Panc1 (cell line): Measurements from ENCODE around the gene XIAP. TPM values are rescaled to one million over a fixed set of nuclear protein-coding genes. Genes with fewer than 3 reads are reported as not detected.
"Not testable (repeated sequence)": the region's sequence is repeated elsewhere in the genome, so short reads cannot be mapped to it uniquely, and the experiment has no call there.

Experiments
- ATAC-seq: fragments of 200-7000 bp; cut with Tn5 transposase; 2 replicates; pipeline ENCODE4 v1.9.1; 2020; ENCODE audit warnings: mild to moderate bottlenecking, moderate library complexity
- BruUV-seq: library from RNA; stranded (reverse); fragments of 400-500 nt; replicated peaks from 2 replicates; lab custom pipeline; 2021; lab: Mats Ljungman, UMichigan
- CTCF ChIA-PET: fragments of 300-600 bp; sonication (Branson Sonifier 250); formaldehyde crosslinking; loops from one replicate; lab custom pipeline; 2022; ENCODE audit warnings: antibody characterized with exemption; lab: Charles Lee
- POLR2A ChIA-PET: fragments of 300-600 bp; sonication (Branson Sonifier 250); formaldehyde crosslinking; loops from one replicate; lab custom pipeline; 2022; ENCODE audit warnings: antibody characterized with exemption; lab: Charles Lee
- DNase-seq: peaks from one replicate; pipeline ENCODE4 v3.0.0-alpha.2; 2010; ENCODE audit warnings: low read depth, low spot score
- H3K27ac ChIP-seq: 2 replicates; pipeline ENCODE4 v1.5.1; 2011; ENCODE audit warnings: mild to moderate bottlenecking, low read length, inconsistent platforms
- H3K27me3 ChIP-seq: fragments of 200-500 bp; sonication (Bioruptor generic); 2 replicates; pipeline ENCODE4 v1.6.0; 2014; ENCODE audit warnings: low read length, inconsistent platforms; ENCODE audit not compliant: control insufficient read depth, insufficient read depth
- H3K36me3 ChIP-seq: fragments of 200-500 bp; sonication (Bioruptor generic); 2 replicates; pipeline ENCODE4 v1.5.1; 2014; ENCODE audit warnings: inconsistent platforms, mild to moderate bottlenecking, low read length, moderate library complexity; ENCODE audit not compliant: control insufficient read depth, insufficient read depth
- H3K4me1 ChIP-seq: 2 replicates; pipeline ENCODE4 v1.5.1; 2011; ENCODE audit warnings: inconsistent platforms, mild to moderate bottlenecking, low read length, moderate library complexity; ENCODE audit not compliant: control insufficient read depth, insufficient read depth
- H3K4me3 ChIP-seq, 2 experiments: 2 replicates each; pipeline ENCODE4 v1.5.1; 2011 to 2012; ENCODE audit warnings: low read depth in 2 of 2, low read length in 2 of 2, mild to moderate bottlenecking in 2 of 2, inconsistent platforms in 1 of 2, moderate library complexity in 1 of 2
- H3K9me3 ChIP-seq: fragments of 200-500 bp; sonication (Bioruptor generic); 2 replicates; pipeline ENCODE4 v1.5.1; 2014; ENCODE audit warnings: low read depth, mild to moderate bottlenecking, inconsistent platforms, low read length, moderate library complexity; ENCODE audit not compliant: control insufficient read depth, insufficient read depth
- CTCF ChIP-seq: fragments of 450-650 bp; IDR thresholded peaks from 2 replicates; pipeline ENCODE4 v1.5.1; 2017; ENCODE audit warnings: mild to moderate bottlenecking
- POLR2AphosphoS5 ChIP-seq: IDR thresholded peaks from 2 replicates; pipeline ENCODE4 v1.6.1; 2012; ENCODE audit warnings: mild to moderate bottlenecking, low read depth, low read length, moderate library complexity
- REST ChIP-seq, 2 experiments: IDR thresholded peaks; 2 replicates each; pipeline ENCODE4 v1.6.1; 2011 to 2012; ENCODE audit warnings: low read depth in 2 of 2, control low read depth in 1 of 2, low read length in 1 of 2, mild to moderate bottlenecking in 1 of 2, moderate library complexity in 1 of 2; ENCODE audit not compliant: insufficient read depth in 1 of 2
- SIN3A ChIP-seq: IDR thresholded peaks from 2 replicates; pipeline ENCODE4 v1.6.1; 2012; ENCODE audit warnings: low read depth, mild to moderate bottlenecking, low read length, moderate library complexity, borderline replicate concordance; ENCODE audit not compliant: insufficient read depth
- TCF7L2 ChIP-seq: IDR thresholded peaks from 2 replicates; pipeline ENCODE4 v1.6.1; 2011; ENCODE audit warnings: mild to moderate bottlenecking, low read depth, low read length, inconsistent platforms
- in situ Hi-C: cut with HindIII; loops from 2 replicates; pipeline ENCODE4 v1.10.0; 2016; ENCODE audit warnings: low sequenced_read_pairs, low pct_unique_long_range_greater_than_20kb
- intact Hi-C: fragments of 100-400 bp; cut with micrococcal nuclease; formaldehyde crosslinking; loops from one replicate; pipeline ENCODE4 v1.10.0; 2022; ENCODE audit not compliant: unreplicated experiment
- total RNA-seq: library from RNA; stranded (reverse); gene quantifications from one replicate; pipeline ENCODE4 v1.2.1, GENCODE V29; 2021; ENCODE audit not compliant: unreplicated experiment

Gene XIAP
- total RNA-seq, 1 experiment from 2014 or later: 73.7 TPM

GRCh38 chrX:123884809-123885408 is 25.1 kb downstream of the XIAP start:
- Histone ChIP-seq H3K27ac (no peak overlapping the region), H3K36me3 (peaks cover 12% of the 10 kb centered on the region; the same call in 1 of the 2 replicates), H3K9me3 (no peaks in the 10 kb centered on the region), H3K4me1 (no peaks in the 10 kb centered on the region; the same call in 1 of the 2 replicates), H3K4me3 (no peak overlapping the region), H3K27me3 (no peaks in the 10 kb centered on the region)
- ChIA-PET CTCF (interaction anchor here (0.7 to 1.4 kb wide), 2 partner anchors 52 to 133 kb away, joined by 3 to 7 read pairs; no protein-coding TSS in a partner anchor), POLR2A (no interaction called here)
- in situ Hi-C loops (no loop called here), intact Hi-C loops (loop anchor here (2.0 kb wide), 1 partner anchor 52 kb away; no protein-coding TSS in a partner anchor)
- TF ChIP-seq SIN3A: no peak
- no peak for TF ChIP-seq POLR2AphosphoS5
- TF ChIP-seq REST (IDR thresholded peaks at IDR 0.05; ENCODE audit: insufficient read depth in 1 of 2, low read depth in 2 of 2, low read length in 1 of 2): no peak
- TF ChIP-seq TCF7L2: no peak
- TF ChIP-seq CTCF: no peak; the same call in 1 of the 2 replicates
- BruUV-seq: TSS peak; percentile 24
- DNase-seq (peak; percentile 10), ATAC-seq (no peak; the same call in 1 of the 2 replicates)

GRCh38 chrX:123899701-123900100 is 39.8 kb downstream of the XIAP start:
- Histone ChIP-seq H3K9me3 (no peaks in the 10 kb centered on the region), H3K4me1 (no peaks in the 10 kb centered on the region), H3K4me3 (no peak overlapping the region), H3K36me3 (peaks cover 7% of the 10 kb centered on the region), H3K27ac (no peak overlapping the region), H3K27me3 (no peaks in the 10 kb centered on the region)
- intact Hi-C loops: no loop called here
- no TSS peak for BruUV-seq
- in situ Hi-C loops: no loop called here
- TF ChIP-seq SIN3A (no peak), CTCF (no peak), TCF7L2 (no peak), POLR2AphosphoS5 (no peak), REST (IDR thresholded peaks at IDR 0.05; ENCODE audit: insufficient read depth in 1 of 2, low read depth in 2 of 2, low read length in 1 of 2) (no peak)
- ChIA-PET POLR2A (no interaction called here), CTCF (no interaction called here)
- ATAC-seq (no peak), DNase-seq (no peak)

- BruUV-seq, intact Hi-C loops, H3K27me3 ChIP-seq, H3K4me3 ChIP-seq, ATAC-seq, H3K36me3 ChIP-seq, DNase-seq, CTCF ChIA-PET, H3K4me1 ChIP-seq, H3K27ac ChIP-seq, H3K9me3 ChIP-seq, in situ Hi-C loops: not testable (repeated sequence)
- POLR2A ChIA-PET: interaction anchor here (0.7 kb wide), 1 partner anchor 56 kb away, joined by 3 read pairs; no protein-coding TSS in a partner anchor
Measured at GRCh38 chrX:123903261-123903660, 43.4 kb downstream of the XIAP start.
